Measurements from ENCODE around the gene CDR2.

The CDR2 gene

GRCh38 chr16:22357635-22357971 lies 16.8 kb downstream of the CDR2 start:
- no peaks in the 10 kb centered on the region; the same call in 1 of the 2 replicates for H3K9me2 ChIP-seq (replicated peaks; ENCODE audit: control insufficient read depth, low read length)
- no peaks in the 10 kb centered on the region for H3K27me3 ChIP-seq (ENCODE audit: control insufficient read depth, low read length)
- peak overlapping the region; percentile 88 for H3K27ac ChIP-seq (ENCODE audit: low read depth, low read length)
- peaks cover 48% of the 10 kb centered on the region for H3K79me2 ChIP-seq (ENCODE audit: control insufficient read depth, low read length)
- H3K4me2 ChIP-seq (ENCODE audit: low read length) = peak overlapping the region; percentile 77
- H4K20me1 ChIP-seq (ENCODE audit: control insufficient read depth, insufficient read depth, low read depth, low read length) = peaks cover 4% of the 10 kb centered on the region; the same call in 1 of the 2 replicates
- peaks cover 12% of the 10 kb centered on the region for H3F3A ChIP-seq (ENCODE audit: control insufficient read depth, insufficient read depth)
- no peaks in the 10 kb centered on the region for H3K9me3 ChIP-seq (ENCODE audit: control insufficient read depth, insufficient read depth, low read length)
- H3K36me3 ChIP-seq (ENCODE audit: control insufficient read depth, low read length) = peaks cover 52% of the 10 kb centered on the region
- TF ChIP-seq EZH2phosphoT487 (IDR thresholded peaks at IDR 0.05; ENCODE audit: borderline replicate concordance, low read length) = no peak
- TF ChIP-seq CTCF (IDR thresholded peaks at IDR 0.05; ENCODE audit: low read depth, low read length, poor library complexity, severe bottlenecking) = no peak
- H3K4me3 ChIP-seq (ENCODE audit: low read length) = peak overlapping the region; percentile 60
- peaks cover 35% of the 10 kb centered on the region for H3K4me1 ChIP-seq (ENCODE audit: control insufficient read depth, low read length)

GRCh38 chr16:22356930-22357634 lies 17.3 kb downstream of the CDR2 start:
- Histone ChIP-seq H4K20me1 (ENCODE audit: control insufficient read depth, insufficient read depth, low read depth, low read length) (peaks cover 4% of the 10 kb centered on the region; the same call in 1 of the 2 replicates), H3K9me2 (replicated peaks; ENCODE audit: control insufficient read depth, low read length) (no peaks in the 10 kb centered on the region; the same call in 1 of the 2 replicates), H3K79me2 (ENCODE audit: control insufficient read depth, low read length) (peaks cover 51% of the 10 kb centered on the region), H3K4me2 (ENCODE audit: low read length) (peak overlapping the region; percentile 77), H3K4me1 (ENCODE audit: control insufficient read depth, low read length) (peaks cover 35% of the 10 kb centered on the region), H3K9me3 (ENCODE audit: control insufficient read depth, insufficient read depth, low read length) (no peaks in the 10 kb centered on the region), H3K27me3 (ENCODE audit: control insufficient read depth, low read length) (no peaks in the 10 kb centered on the region), H3K36me3 (ENCODE audit: control insufficient read depth, low read length) (peaks cover 51% of the 10 kb centered on the region), H3K27ac (ENCODE audit: low read depth, low read length) (peak overlapping the region; percentile 88), H3K4me3 (ENCODE audit: low read length) (peak overlapping the region; percentile 60), H3F3A (ENCODE audit: control insufficient read depth, insufficient read depth) (peaks cover 12% of the 10 kb centered on the region)
- no peak for TF ChIP-seq CTCF (IDR thresholded peaks at IDR 0.05; ENCODE audit: low read depth, low read length, poor library complexity, severe bottlenecking)
- TF ChIP-seq EZH2phosphoT487 (IDR thresholded peaks at IDR 0.05; ENCODE audit: borderline replicate concordance, low read length) = no peak

GRCh38 chr16:22355487-22355908 lies 18.9 kb downstream of the CDR2 start:
- Histone ChIP-seq H3K36me3 (ENCODE audit: control insufficient read depth, low read length) (peaks cover 59% of the 10 kb centered on the region), H3K4me2 (ENCODE audit: low read length) (no peak overlapping the region)

More at GRCh38 chr16:22355487-22355908, 18.9 kb downstream of the CDR2 start:
- H3K9me2 ChIP-seq (replicated peaks; ENCODE audit: control insufficient read depth, low read length) = no peaks in the 10 kb centered on the region; the same call in 1 of the 2 replicates
- TF ChIP-seq CTCF (IDR thresholded peaks at IDR 0.05; ENCODE audit: low read depth, low read length, poor library complexity, severe bottlenecking) = no peak
- no peak for TF ChIP-seq EZH2phosphoT487 (IDR thresholded peaks at IDR 0.05; ENCODE audit: borderline replicate concordance, low read length)
- H3K27me3 ChIP-seq (ENCODE audit: control insufficient read depth, low read length) = no peaks in the 10 kb centered on the region
- peaks cover 4% of the 10 kb centered on the region; the same call in 1 of the 2 replicates for H4K20me1 ChIP-seq (ENCODE audit: control insufficient read depth, insufficient read depth, low read depth, low read length)
- H3K9me3 ChIP-seq (ENCODE audit: control insufficient read depth, insufficient read depth, low read length) = no peaks in the 10 kb centered on the region
- H3K79me2 ChIP-seq (ENCODE audit: control insufficient read depth, low read length) = peaks cover 49% of the 10 kb centered on the region
- H3K4me3 ChIP-seq (ENCODE audit: low read length) = no peak overlapping the region
- H3K27ac ChIP-seq (ENCODE audit: low read depth, low read length) = no peak overlapping the region
- H3F3A ChIP-seq (ENCODE audit: control insufficient read depth, insufficient read depth) = peaks cover 12% of the 10 kb centered on the region
- peaks cover 35% of the 10 kb centered on the region for H3K4me1 ChIP-seq (ENCODE audit: control insufficient read depth, low read length)
